GM23338 (cell line): ENCODE measurements around the gene ZNF275. TPM values are rescaled to one million over a fixed set of nuclear protein-coding genes. Genes with fewer than 3 reads are reported as not detected.

ENCODE experiments used
- ATAC-seq: fragments of 200-7000 bp; cut with Tn5 transposase; 3 replicates; pipeline ENCODE4 v1.9.1; 2020
- DNase-seq: peaks from one replicate; pipeline ENCODE4 v3.0.0-alpha.2; 2015; ENCODE audit warnings: low spot score
- H2AFZ ChIP-seq: fragments of 200-600 bp; sonication (generic); 2 replicates; pipeline ENCODE4 v1.8.0; 2016; ENCODE audit warnings: antibody characterized with exemption, mild to moderate bottlenecking, moderate library complexity
- H3F3A ChIP-seq: fragments of 200-600 bp; sonication (generic); replicated peaks from 2 replicates; pipeline ENCODE4 v1.8.0; 2017; ENCODE audit warnings: antibody characterized with exemption, mixed run types, low read depth
- H3K27ac ChIP-seq: fragments of 200-600 bp; sonication (generic); 2 replicates; pipeline ENCODE4 v1.6.1; 2016; ENCODE audit warnings: low read depth
- H3K27me3 ChIP-seq: fragments of 200-600 bp; sonication (generic); 2 replicates; pipeline ENCODE4 v1.8.0; 2016; ENCODE audit warnings: mild to moderate bottlenecking, mixed run types, moderate library complexity; ENCODE audit not compliant: insufficient read depth
- H3K36me3 ChIP-seq: fragments of 200-600 bp; sonication (generic); 2 replicates; pipeline ENCODE4 v1.8.0; 2016; ENCODE audit warnings: mild to moderate bottlenecking; ENCODE audit not compliant: insufficient read depth
- H3K4me1 ChIP-seq: fragments of 200-600 bp; sonication (generic); 2 replicates; pipeline ENCODE4 v1.8.0; 2016; ENCODE audit warnings: mild to moderate bottlenecking, moderate library complexity; ENCODE audit not compliant: insufficient read depth
- H3K4me2 ChIP-seq: fragments of 200-600 bp; sonication (generic); 2 replicates; pipeline ENCODE4 v1.7.1; 2017; ENCODE audit warnings: mixed run types
- H3K4me3 ChIP-seq: fragments of 200-600 bp; sonication (generic); 2 replicates; pipeline ENCODE4 v1.6.1; 2016; ENCODE audit warnings: mixed run types
- H3K79me2 ChIP-seq: fragments of 200-600 bp; sonication (generic); replicated peaks from 2 replicates; pipeline ENCODE4 v1.8.0; 2017; ENCODE audit warnings: mild to moderate bottlenecking; ENCODE audit not compliant: insufficient read depth
- H3K9me2 ChIP-seq: fragments of 200-600 bp; sonication (generic); 2 replicates; pipeline ENCODE4 v1.8.0; 2017; ENCODE audit not compliant: insufficient read depth
- H4K20me1 ChIP-seq: fragments of 200-600 bp; sonication (generic); replicated peaks from 2 replicates; pipeline ENCODE4 v1.8.0; 2017; ENCODE audit warnings: mild to moderate bottlenecking; ENCODE audit not compliant: insufficient read depth
- H3K27ac Mint-ChIP-seq: 2 replicates; pipeline ENCODE4 v1.8.0; 2020; ENCODE audit warnings: inconsistent platforms, mild to moderate bottlenecking, moderate library complexity, mixed read lengths
- H3K27me3 Mint-ChIP-seq: 3 replicates; pipeline ENCODE4 v1.8.0; 2022; ENCODE audit warnings: low read depth, mild to moderate bottlenecking, moderate library complexity, mixed read lengths, inconsistent platforms; ENCODE audit not compliant: insufficient read depth, poor library complexity
- H3K36me3 Mint-ChIP-seq: 3 replicates; pipeline ENCODE4 v1.8.0; 2021; ENCODE audit warnings: low read depth, mild to moderate bottlenecking, inconsistent platforms, moderate library complexity, mixed read lengths
- H3K4me1 Mint-ChIP-seq: 3 replicates; pipeline ENCODE4 v1.8.0; 2020; ENCODE audit warnings: mild to moderate bottlenecking, inconsistent platforms, mixed read lengths
- H3K4me3 Mint-ChIP-seq: 3 replicates; pipeline ENCODE4 v1.8.0; 2021; ENCODE audit warnings: moderate library complexity, mild to moderate bottlenecking, inconsistent platforms, mixed read lengths
- H3K9me3 Mint-ChIP-seq: 3 replicates; pipeline ENCODE4 v1.8.0; 2020; ENCODE audit warnings: moderate library complexity, mild to moderate bottlenecking, inconsistent platforms, mixed read lengths
- CREB1 ChIP-seq: fragments of 250-450 bp; sonication (Bioruptor Pico); IDR thresholded peaks from 2 replicates; pipeline ENCODE4 v1.5.0; 2020; ENCODE audit warnings: low read depth, mild to moderate bottlenecking, moderate library complexity
- EZH2 ChIP-seq: fragments of 200-600 bp; sonication (generic); IDR thresholded peaks from one replicate; pipeline ENCODE4 v1.8.0; 2017; ENCODE audit warnings: antibody characterized with exemption, mild to moderate bottlenecking, low read depth; ENCODE audit not compliant: unreplicated experiment
- EZH2phosphoT487 ChIP-seq: fragments of 200-600 bp; sonication (generic); IDR thresholded peaks from one replicate; pipeline ENCODE4 v1.8.1; 2018; ENCODE audit warnings: antibody characterized with exemption; ENCODE audit not compliant: unreplicated experiment
- JUNB ChIP-seq: IDR thresholded peaks from one replicate; pipeline ENCODE4 v1.6.1; 2016; ENCODE audit warnings: antibody characterized with exemption; ENCODE audit not compliant: unreplicated experiment
- NANOG ChIP-seq: IDR thresholded peaks from 2 replicates; pipeline ENCODE4 v1.6.1; 2016; ENCODE audit warnings: antibody characterized with exemption, borderline replicate concordance
- STAT1 ChIP-seq: IDR thresholded peaks from one replicate; pipeline ENCODE4 v1.6.1; 2016; ENCODE audit warnings: antibody characterized with exemption; ENCODE audit not compliant: unreplicated experiment
- ZNF331 ChIP-seq: fragments of 250-450 bp; sonication (Bioruptor Pico); IDR thresholded peaks from 2 replicates; pipeline ENCODE4 v1.5.0; 2020; ENCODE audit warnings: low read depth, mild to moderate bottlenecking, moderate library complexity
- polyA plus RNA-seq: library from polyadenylated mRNA; unstranded; fragments of >200 nt; fragmentation: Nextera tagmentation; extraction: Ambion mirVana; gene quantifications from 2 replicates; pipeline ENCODE4 v1.2.1, GENCODE V29; 2016
- total RNA-seq: library from RNA; depleted of rRNA; stranded (reverse); fragments of >200 nt; shearing (Covaris generic); gene quantifications from 2 replicates; pipeline ENCODE4 v1.2.3, GENCODE V29; 2014
- TF ChIP-seq, protein P1 (sequence below), 2 experiments: fragments of 200-600 bp in 1 of 2; sonication (generic) in 1 of 2; conservative IDR thresholded peaks; 2 replicates each; pipeline versions ENCODE4 v1.5.1 to v1.6.1; 2016 to 2017; ENCODE audit warnings: antibody characterized with exemption in 2 of 2, low read depth in 2 of 2, mild to moderate bottlenecking in 2 of 2, moderate library complexity in 1 of 2
- TF ChIP-seq, protein P2 (sequence below): IDR thresholded peaks from 2 replicates; pipeline ENCODE4 v1.6.1; 2016; ENCODE audit warnings: antibody characterized with exemption
- TF ChIP-seq, protein P3 (sequence below): IDR thresholded peaks from one replicate; pipeline ENCODE4 v1.6.1; 2018; ENCODE audit warnings: antibody characterized with exemption; ENCODE audit not compliant: unreplicated experiment

The ZNF275 gene
- total and polyA plus RNA-seq, 2 experiments from 2014 or later, result 3.2 to 12.3 TPM

DNA sequence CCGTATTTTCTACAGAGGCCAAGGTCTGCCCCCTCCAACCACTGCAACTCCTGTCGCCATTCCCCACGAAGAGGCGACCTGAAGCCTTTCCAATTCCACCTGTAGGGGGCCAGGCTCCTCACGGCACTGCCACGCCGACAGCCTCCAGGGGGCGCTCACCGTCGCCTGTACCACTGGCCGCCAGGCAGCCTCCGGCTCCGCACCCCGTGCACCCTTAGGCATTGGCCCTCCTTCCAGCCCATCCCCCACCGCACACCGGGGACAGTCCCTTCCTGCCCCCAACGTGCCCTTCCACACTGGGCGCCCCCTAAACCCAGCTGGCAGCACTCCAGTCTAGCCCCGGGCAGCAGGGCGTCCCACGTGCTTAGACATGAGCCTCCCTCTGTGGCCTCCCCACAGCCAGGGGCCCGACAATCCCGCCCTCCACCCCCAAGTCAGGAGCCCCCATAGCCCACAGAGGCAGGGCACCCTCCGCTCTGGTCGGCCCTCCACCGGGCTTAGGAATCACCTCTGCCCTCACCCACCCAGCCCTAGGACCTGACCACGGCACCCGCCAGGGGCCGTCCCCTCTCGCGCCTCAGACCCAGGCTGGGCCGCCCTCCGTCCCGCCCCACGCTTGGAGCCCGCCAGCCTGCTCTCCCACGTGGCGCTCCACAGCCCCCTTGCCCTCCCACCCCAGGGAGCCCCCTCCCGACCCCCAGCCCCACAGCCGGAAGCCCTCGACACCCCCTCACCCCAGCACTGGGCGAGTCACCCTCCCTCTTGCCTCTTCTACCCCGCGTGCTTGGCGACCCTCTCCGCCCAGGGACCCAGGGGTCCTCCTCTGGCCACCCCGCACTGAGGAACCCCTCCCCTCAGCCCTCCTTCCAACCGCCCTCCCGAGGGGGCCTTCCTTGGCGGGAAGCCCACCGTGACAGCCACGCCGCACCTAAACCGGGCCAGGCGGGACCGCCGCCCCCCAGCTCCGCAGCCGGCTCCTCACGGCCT is 66.5 kb downstream of the ZNF275 start:
- H3K27me3 Mint-ChIP-seq, result no peaks in the 10 kb centered on the region

DNA sequence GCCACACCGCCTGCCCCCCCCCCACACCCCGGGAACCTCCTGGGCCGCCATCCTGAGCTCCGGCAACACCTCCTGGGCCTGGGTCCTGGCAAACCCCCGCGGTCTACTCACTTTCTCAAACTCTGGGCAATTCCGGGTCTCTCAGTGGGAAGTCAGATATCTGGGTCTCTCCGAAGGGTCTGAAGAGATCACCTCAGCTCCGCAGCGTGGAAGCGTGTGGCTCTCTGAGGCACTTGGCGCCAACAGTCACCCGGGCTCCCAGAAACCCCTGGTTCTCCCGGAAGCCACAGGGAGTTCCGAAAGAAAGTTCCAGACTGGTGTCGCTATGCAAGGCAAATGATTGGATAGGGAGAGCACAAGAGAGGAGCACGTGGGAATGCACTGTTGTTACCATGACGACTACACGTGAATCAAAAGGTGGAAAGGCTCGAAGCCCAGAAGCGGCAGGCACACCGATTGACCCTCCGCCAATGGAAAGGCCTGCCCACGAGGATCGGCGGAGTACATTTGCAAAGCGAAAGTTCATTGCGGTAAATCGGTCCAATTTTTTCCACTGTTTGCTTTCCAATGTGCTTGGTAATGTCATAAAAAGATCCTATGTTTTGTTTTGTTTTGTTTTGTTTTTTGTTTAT is 67.3 kb downstream of the ZNF275 start, which contains the start of gene PNMA6E:
Gene PNMA6E (minus strand): TSS at position 218 of the 632 bp plus-strand sequence. CDS start 2,501 bp downstream, outside the sequence.
- Histone ChIP-seq H3F3A (no peaks in the 10 kb centered on the region), H2AFZ (no peak within 1 kb of the TSS), H3K4me2 (no peak within 1 kb of the TSS), H3K9me2 (no peaks in the 10 kb centered on the region), H3K4me3 (no peak within 1 kb of the TSS), H3K27me3 (no peaks in the 10 kb centered on the region), H3K79me2 (no peaks in the 10 kb centered on the region), H3K36me3 (no peaks in the 10 kb centered on the region), H3K4me1 (no peaks in the 10 kb centered on the region), H3K27ac (no peak within 1 kb of the TSS), H4K20me1 (no peaks in the 10 kb centered on the region)
- TF ChIP-seq EZH2 (no peak), STAT1 (no peak), ZNF331 (no peak), NANOG (no peak), EZH2phosphoT487 (no peak), JUNB (no peak)
- TF ChIP-seq, protein P1, sequence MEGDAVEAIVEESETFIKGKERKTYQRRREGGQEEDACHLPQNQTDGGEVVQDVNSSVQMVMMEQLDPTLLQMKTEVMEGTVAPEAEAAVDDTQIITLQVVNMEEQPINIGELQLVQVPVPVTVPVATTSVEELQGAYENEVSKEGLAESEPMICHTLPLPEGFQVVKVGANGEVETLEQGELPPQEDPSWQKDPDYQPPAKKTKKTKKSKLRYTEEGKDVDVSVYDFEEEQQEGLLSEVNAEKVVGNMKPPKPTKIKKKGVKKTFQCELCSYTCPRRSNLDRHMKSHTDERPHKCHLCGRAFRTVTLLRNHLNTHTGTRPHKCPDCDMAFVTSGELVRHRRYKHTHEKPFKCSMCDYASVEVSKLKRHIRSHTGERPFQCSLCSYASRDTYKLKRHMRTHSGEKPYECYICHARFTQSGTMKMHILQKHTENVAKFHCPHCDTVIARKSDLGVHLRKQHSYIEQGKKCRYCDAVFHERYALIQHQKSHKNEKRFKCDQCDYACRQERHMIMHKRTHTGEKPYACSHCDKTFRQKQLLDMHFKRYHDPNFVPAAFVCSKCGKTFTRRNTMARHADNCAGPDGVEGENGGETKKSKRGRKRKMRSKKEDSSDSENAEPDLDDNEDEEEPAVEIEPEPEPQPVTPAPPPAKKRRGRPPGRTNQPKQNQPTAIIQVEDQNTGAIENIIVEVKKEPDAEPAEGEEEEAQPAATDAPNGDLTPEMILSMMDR (conservative IDR thresholded peaks at IDR 0.05; ENCODE audit: low read depth in 2 of 2), result no peak
- TF ChIP-seq, protein P2, sequence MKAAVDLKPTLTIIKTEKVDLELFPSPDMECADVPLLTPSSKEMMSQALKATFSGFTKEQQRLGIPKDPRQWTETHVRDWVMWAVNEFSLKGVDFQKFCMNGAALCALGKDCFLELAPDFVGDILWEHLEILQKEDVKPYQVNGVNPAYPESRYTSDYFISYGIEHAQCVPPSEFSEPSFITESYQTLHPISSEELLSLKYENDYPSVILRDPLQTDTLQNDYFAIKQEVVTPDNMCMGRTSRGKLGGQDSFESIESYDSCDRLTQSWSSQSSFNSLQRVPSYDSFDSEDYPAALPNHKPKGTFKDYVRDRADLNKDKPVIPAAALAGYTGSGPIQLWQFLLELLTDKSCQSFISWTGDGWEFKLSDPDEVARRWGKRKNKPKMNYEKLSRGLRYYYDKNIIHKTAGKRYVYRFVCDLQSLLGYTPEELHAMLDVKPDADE, result no peak
- TF ChIP-seq, protein P3, sequence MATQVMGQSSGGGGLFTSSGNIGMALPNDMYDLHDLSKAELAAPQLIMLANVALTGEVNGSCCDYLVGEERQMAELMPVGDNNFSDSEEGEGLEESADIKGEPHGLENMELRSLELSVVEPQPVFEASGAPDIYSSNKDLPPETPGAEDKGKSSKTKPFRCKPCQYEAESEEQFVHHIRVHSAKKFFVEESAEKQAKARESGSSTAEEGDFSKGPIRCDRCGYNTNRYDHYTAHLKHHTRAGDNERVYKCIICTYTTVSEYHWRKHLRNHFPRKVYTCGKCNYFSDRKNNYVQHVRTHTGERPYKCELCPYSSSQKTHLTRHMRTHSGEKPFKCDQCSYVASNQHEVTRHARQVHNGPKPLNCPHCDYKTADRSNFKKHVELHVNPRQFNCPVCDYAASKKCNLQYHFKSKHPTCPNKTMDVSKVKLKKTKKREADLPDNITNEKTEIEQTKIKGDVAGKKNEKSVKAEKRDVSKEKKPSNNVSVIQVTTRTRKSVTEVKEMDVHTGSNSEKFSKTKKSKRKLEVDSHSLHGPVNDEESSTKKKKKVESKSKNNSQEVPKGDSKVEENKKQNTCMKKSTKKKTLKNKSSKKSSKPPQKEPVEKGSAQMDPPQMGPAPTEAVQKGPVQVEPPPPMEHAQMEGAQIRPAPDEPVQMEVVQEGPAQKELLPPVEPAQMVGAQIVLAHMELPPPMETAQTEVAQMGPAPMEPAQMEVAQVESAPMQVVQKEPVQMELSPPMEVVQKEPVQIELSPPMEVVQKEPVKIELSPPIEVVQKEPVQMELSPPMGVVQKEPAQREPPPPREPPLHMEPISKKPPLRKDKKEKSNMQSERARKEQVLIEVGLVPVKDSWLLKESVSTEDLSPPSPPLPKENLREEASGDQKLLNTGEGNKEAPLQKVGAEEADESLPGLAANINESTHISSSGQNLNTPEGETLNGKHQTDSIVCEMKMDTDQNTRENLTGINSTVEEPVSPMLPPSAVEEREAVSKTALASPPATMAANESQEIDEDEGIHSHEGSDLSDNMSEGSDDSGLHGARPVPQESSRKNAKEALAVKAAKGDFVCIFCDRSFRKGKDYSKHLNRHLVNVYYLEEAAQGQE, result no peak
- DNase-seq (peak; percentile 22), ATAC-seq (no peak)
- Mint-ChIP-seq H3K4me3 (no peak within 1 kb of the TSS), H3K27me3 (peaks cover 3% of the 10 kb centered on the region), H3K9me3 (no peaks in the 10 kb centered on the region; the same call in 1 of the 3 replicates), H3K36me3 (no peaks in the 10 kb centered on the region), H3K27ac (no peak within 1 kb of the TSS), H3K4me1 (peaks cover 2% of the 10 kb centered on the region; the same call in 1 of the 3 replicates)

More for the DNA sequence above, 66.5 kb downstream of the ZNF275 start:
- H3K27me3 ChIP-seq, result no peaks in the 10 kb centered on the region
- H3K79me2 ChIP-seq, result no peaks in the 10 kb centered on the region
- H3K9me2 ChIP-seq, result no peaks in the 10 kb centered on the region
- H3K4me3 ChIP-seq, result no peak overlapping the region
- H3K27ac Mint-ChIP-seq, result no peak overlapping the region
- no peaks in the 10 kb centered on the region for H3K4me1 ChIP-seq
- H3K4me1 Mint-ChIP-seq, result peaks cover 2% of the 10 kb centered on the region; the same call in 1 of the 3 replicates
- no peaks in the 10 kb centered on the region for H4K20me1 ChIP-seq
- no peak overlapping the region for H3K4me3 Mint-ChIP-seq
- H3K4me2 ChIP-seq, result no peak overlapping the region
- DNase-seq (peak; percentile 76), ATAC-seq (peak; percentile 94)
- no peak overlapping the region for H2AFZ ChIP-seq
- no peaks in the 10 kb centered on the region for H3F3A ChIP-seq
- H3K36me3 ChIP-seq, result no peaks in the 10 kb centered on the region
- H3K9me3 Mint-ChIP-seq, result no peaks in the 10 kb centered on the region; the same call in 2 of the 3 replicates
- no peaks in the 10 kb centered on the region for H3K36me3 Mint-ChIP-seq
- no peak overlapping the region for H3K27ac ChIP-seq
- TF ChIP-seq NANOG, result no peak
- TF ChIP-seq EZH2phosphoT487, result no peak
- TF ChIP-seq EZH2, result no peak
- TF ChIP-seq, protein P1 (conservative IDR thresholded peaks at IDR 0.05; ENCODE audit: low read depth in 2 of 2), result peak; percentile 75 to 92
- no peak for TF ChIP-seq JUNB
- 0 out of 2 replicates have a peak, but pooled peaks have one; percentile 14 for TF ChIP-seq CREB1 (CRISPR knock-in tag)
